ENCODE results near the gene TUT7. TPM values are rescaled to one million over a fixed set of nuclear protein-coding genes. Genes with fewer than 3 reads are reported as not detected.

The TUT7 gene
- total and polyA plus RNA-seq, 10 of the 15 experiments (the other 5 are each of a cell fraction or from before 2014, with no cell fraction given), result 10.0 to 49.8 (median 30.4) TPM

DNA sequence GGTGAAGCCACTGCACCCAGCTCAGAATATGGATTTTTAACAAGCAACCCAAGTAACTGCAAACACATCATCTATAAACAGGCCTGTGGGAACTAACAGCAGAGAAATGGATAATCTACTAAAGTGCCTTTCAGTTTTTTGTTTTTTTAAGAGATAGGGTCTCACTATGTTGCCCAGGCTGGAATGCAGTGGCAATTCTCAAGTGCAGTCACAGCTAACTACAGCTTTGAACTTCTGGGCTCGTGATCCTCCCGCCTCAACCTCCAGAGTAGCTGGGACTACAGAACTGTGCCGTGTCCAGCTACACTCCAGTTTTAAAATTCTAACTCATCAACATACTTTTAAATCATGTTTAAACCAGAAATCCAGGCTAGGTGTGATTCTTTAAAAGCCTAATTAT lies 11.9 kb downstream of the TUT7 start:
- ChIA-PET RAD21 (ENCODE audit: unreplicated experiment) (interaction anchor here (4.0 kb wide), 1 partner anchor 8 kb away, joined by 26 read pairs; no protein-coding TSS in a partner anchor), POLR2A (interaction anchor here (1.4 to 5.3 kb wide), 2 partner anchors 7 to 10 kb away, joined by 10 to 30 read pairs; no protein-coding TSS in a partner anchor), SMC1A (ENCODE audit: uncharacterized antibody, unreplicated experiment) (interaction anchor here (1.2 to 7.0 kb wide), 5 partner anchors 7 to 21 kb away, joined by 3 to 51 read pairs (median 5); no protein-coding TSS in a partner anchor), CTCF (interaction anchor here (0.7 to 3.4 kb wide), 6 partner anchors 9 to 72 kb away, joined by 4 to 20 read pairs (median 4); no protein-coding TSS in a partner anchor)
- peaks cover 2 to 18% of the 10 kb centered on the region in 2 experiments; a peak in 3 of 4 replicates for H3K36me3 ChIP-seq (ENCODE audit: control insufficient read depth in 2 of 2, insufficient read depth in 2 of 2, low read length in 1 of 2)
- H3K4me1 ChIP-seq (ENCODE audit: control insufficient read depth, insufficient read depth, low read length), result peaks cover 40% of the 10 kb centered on the region
- no TSS peak for BruUV-seq (replicated peaks)
- no peak overlapping the region for H3K4me3 ChIP-seq
- ATAC-seq (no peak), FAIRE-seq (no peak), DNase-seq (ENCODE audit: low read depth, low spot score) (no peak)
- no peak overlapping the region for H3K9ac ChIP-seq (ENCODE audit: control insufficient read depth, insufficient read depth, low read length)
- in situ Hi-C loops (cut with MboI), result no loop called here
- no peak overlapping the region for H3K27ac ChIP-seq (ENCODE audit: control insufficient read depth, insufficient read depth)
- intact Hi-C loops (cut with micrococcal nuclease; ENCODE audit: unreplicated experiment), result no loop called here
- TF ChIP-seq SREBF2 (IDR thresholded peaks at IDR 0.05; ENCODE audit: low read length), result no peak
- TF ChIP-seq DPF2 (IDR thresholded peaks at IDR 0.05), result no peak
- no peak for TF ChIP-seq CBFB (IDR thresholded peaks at IDR 0.05; ENCODE audit: low read depth)
- TF ChIP-seq BCL11A (IDR thresholded peaks at IDR 0.05; ENCODE audit: low read depth, low read length), result no peak
- no peak for TF ChIP-seq SP1 (IDR thresholded peaks at IDR 0.05; ENCODE audit: low read depth, low read length)
- no peak for TF ChIP-seq STAT1 (conservative IDR thresholded peaks at IDR 0.05)
- TF ChIP-seq PAX8 (IDR thresholded peaks at IDR 0.05), result no peak
- TF ChIP-seq RBBP5 (conservative IDR thresholded peaks at IDR 0.05), result no peak
- TF ChIP-seq MTA2 (IDR thresholded peaks at IDR 0.05; ENCODE audit: low read depth), result no peak
- TF ChIP-seq GABPA (IDR thresholded peaks at IDR 0.05; ENCODE audit: low read depth), result no peak
- no peak for TF ChIP-seq POU2F2 (IDR thresholded peaks at IDR 0.05; ENCODE audit: borderline replicate concordance, low read depth, low read length)
- TF ChIP-seq STAT3 (IDR thresholded peaks at IDR 0.05; ENCODE audit: low read depth, low read length), result no peak
- TF ChIP-seq ZNF217 (IDR thresholded peaks at IDR 0.05), result no peak
- no peak for TF ChIP-seq LARP7 (IDR thresholded peaks at IDR 0.05)
- no peak for TF ChIP-seq SPI1 (IDR thresholded peaks at IDR 0.05; ENCODE audit: borderline replicate concordance, insufficient read depth, low read depth, low read length)
- no peak for TF ChIP-seq SUPT20H (IDR thresholded peaks at IDR 0.05; ENCODE audit: borderline replicate concordance, control insufficient read depth, low read depth, low read length)
- no peak for TF ChIP-seq RB1 (IDR thresholded peaks at IDR 0.05; ENCODE audit: borderline replicate concordance)
- TF ChIP-seq, protein P1, sequence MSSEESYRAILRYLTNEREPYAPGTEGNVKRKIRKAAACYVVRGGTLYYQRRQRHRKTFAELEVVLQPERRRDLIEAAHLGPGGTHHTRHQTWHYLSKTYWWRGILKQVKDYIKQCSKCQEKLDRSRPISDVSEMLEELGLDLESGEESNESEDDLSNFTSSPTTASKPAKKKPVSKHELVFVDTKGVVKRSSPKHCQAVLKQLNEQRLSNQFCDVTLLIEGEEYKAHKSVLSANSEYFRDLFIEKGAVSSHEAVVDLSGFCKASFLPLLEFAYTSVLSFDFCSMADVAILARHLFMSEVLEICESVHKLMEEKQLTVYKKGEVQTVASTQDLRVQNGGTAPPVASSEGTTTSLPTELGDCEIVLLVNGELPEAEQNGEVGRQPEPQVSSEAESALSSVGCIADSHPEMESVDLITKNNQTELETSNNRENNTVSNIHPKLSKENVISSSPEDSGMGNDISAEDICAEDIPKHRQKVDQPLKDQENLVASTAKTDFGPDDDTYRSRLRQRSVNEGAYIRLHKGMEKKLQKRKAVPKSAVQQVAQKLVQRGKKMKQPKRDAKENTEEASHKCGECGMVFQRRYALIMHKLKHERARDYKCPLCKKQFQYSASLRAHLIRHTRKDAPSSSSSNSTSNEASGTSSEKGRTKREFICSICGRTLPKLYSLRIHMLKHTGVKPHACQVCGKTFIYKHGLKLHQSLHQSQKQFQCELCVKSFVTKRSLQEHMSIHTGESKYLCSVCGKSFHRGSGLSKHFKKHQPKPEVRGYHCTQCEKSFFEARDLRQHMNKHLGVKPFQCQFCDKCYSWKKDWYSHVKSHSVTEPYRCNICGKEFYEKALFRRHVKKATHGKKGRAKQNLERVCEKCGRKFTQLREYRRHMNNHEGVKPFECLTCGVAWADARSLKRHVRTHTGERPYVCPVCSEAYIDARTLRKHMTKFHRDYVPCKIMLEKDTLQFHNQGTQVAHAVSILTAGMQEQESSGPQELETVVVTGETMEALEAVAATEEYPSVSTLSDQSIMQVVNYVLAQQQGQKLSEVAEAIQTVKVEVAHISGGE (CRISPR knock-in tag; IDR thresholded peaks at IDR 0.05), result no peak
- H3K4me2 ChIP-seq (ENCODE audit: control insufficient read depth, insufficient read depth), result no peak overlapping the region
- H4K20me1 ChIP-seq (ENCODE audit: control insufficient read depth, insufficient read depth), result no peaks in the 10 kb centered on the region
- H2AFZ ChIP-seq (ENCODE audit: control insufficient read depth, low read depth, low read length), result no peak overlapping the region
- H3K27me3 ChIP-seq (replicated peaks in 1 of 2; ENCODE audit: control insufficient read depth in 2 of 2, insufficient read depth in 2 of 2, low read length in 1 of 2), result no peaks in the 10 kb centered on the region
- 98% methylated on average over 3 of the region's 3 CpGs for WGBS (ENCODE audit: insufficient coverage, insufficient replicate concordance, low lambda C conversion rate, missing lambda C conversion rate)
- no peaks in the 10 kb centered on the region for H3K9me3 ChIP-seq (replicated peaks; ENCODE audit: control insufficient read depth, insufficient read depth, low read length)
- H3K79me2 ChIP-seq (ENCODE audit: control insufficient read depth, insufficient read depth, low read length), result peaks cover 16% of the 10 kb centered on the region
